ENCODE measurements around the gene ANKH.

Gene ANKH

DNA sequence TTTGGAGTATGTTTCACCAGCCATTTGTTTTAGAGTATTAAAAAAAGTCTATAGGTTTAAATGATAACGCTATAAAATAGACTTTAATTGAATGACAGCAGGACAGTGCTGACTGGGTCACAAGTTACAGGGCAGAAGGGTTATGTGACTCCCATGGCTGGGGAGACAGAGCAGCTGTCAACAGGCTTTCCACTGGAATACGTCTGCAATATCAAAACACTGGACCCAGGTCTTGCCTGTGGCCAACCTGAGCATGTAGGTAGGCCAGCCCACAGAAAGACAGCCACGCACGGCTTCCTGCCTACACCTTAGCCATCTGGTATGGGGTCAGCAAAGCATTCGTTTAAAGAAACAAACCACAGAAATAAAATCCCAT, 126.4 kb downstream of the ANKH start:
- Histone ChIP-seq H3K27ac (ENCODE audit: low read depth, low read length) (no peak overlapping the region), H3K23ac (ENCODE audit: low read length) (no peak overlapping the region), H3K18ac (ENCODE audit: low read length) (no peak overlapping the region), H3K4me2 (ENCODE audit: low read length) (no peak overlapping the region), H2BK120ac (ENCODE audit: low read depth, low read length) (no peak overlapping the region), H3K4me3 (ENCODE audit: low read length) (no peak overlapping the region), H2AK5ac (ENCODE audit: low read length) (no peak overlapping the region), H2BK15ac (replicated peaks; ENCODE audit: low read depth) (no peak overlapping the region), H2BK5ac (ENCODE audit: low read length) (no peak overlapping the region), H3K56ac (ENCODE audit: low read length) (no peak overlapping the region), H3K27me3 (ENCODE audit: insufficient read depth, low read length, poor library complexity) (no peaks in the 10 kb centered on the region), H3K4me1 (ENCODE audit: control insufficient read depth, low read depth, low read length) (no peaks in the 10 kb centered on the region), H3K9ac (ENCODE audit: low read length) (no peak overlapping the region), H3K79me2 (ENCODE audit: control insufficient read depth, insufficient read depth, low read length) (no peaks in the 10 kb centered on the region), H4K8ac (ENCODE audit: low read depth, low read length) (no peak overlapping the region), H3K79me1 (ENCODE audit: low read length) (no peaks in the 10 kb centered on the region), H4K5ac (ENCODE audit: low read length) (no peak overlapping the region), H3K36me3 (ENCODE audit: control insufficient read depth, insufficient read depth, low read length) (no peaks in the 10 kb centered on the region), H3K4ac (ENCODE audit: low read depth, low read length) (no peak overlapping the region)
- no peak for DNase-seq
- no CpG with 5 or more reads among the region's 5 CpGs for WGBS (ENCODE audit: extremely low coverage, insufficient coverage, low lambda C conversion rate)

DNA sequence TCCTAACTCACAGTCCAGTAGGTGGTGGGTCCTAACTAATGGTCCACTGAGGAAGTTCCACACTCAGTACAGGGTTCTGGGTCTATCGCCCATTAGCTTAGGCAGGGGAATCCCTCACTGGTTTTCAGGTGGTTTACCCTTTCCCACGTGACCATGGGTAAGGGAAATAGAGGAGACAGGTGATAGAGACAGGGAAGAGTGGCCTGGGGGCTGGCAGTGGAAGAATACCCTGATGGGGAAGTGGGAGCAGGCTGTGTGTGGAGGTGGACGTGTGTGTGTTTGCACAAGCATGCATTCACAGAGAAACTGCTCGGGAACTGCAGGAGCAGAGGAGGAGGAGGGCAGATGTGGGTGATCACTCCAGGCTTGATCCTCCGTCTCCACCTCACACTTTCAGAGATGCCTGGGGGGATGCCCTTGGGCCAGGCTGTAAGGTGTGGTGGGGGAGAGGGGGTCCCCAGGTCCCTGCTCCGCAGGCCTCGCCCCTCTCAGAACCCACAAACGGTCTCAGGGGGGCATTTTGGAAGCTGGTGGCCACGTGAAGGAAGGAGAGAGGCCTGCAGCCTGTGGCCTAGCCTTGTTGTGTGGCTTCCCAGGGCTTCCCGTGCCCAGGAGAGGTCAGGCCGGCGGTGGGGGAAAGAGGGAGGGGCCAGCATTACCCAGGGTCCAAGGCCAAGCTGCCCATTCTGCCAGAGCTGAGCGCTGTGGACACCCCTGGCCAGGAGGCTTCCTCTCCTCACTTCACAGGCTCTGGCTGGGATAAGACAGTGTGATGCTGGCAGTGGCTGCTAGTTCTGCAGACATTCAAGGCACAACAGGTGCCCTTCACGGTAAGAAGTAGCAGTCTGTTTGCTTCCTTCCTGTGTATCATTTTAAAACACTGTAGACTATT, 127.0 kb downstream of the ANKH start:
- Histone ChIP-seq H3K4ac (ENCODE audit: low read depth, low read length) (no peak overlapping the region), H2BK5ac (ENCODE audit: low read length) (no peak overlapping the region), H3K18ac (ENCODE audit: low read length) (no peak overlapping the region), H3K36me3 (ENCODE audit: control insufficient read depth, insufficient read depth, low read length) (no peaks in the 10 kb centered on the region), H3K27ac (ENCODE audit: low read depth, low read length) (no peak overlapping the region), H4K5ac (ENCODE audit: low read length) (no peak overlapping the region), H4K8ac (ENCODE audit: low read depth, low read length) (no peak overlapping the region), H3K4me1 (ENCODE audit: control insufficient read depth, low read depth, low read length) (no peaks in the 10 kb centered on the region), H3K4me2 (ENCODE audit: low read length) (no peak overlapping the region), H3K27me3 (ENCODE audit: insufficient read depth, low read length, poor library complexity) (no peaks in the 10 kb centered on the region), H2AK5ac (ENCODE audit: low read length) (no peak overlapping the region), H3K56ac (ENCODE audit: low read length) (no peak overlapping the region), H3K9ac (ENCODE audit: low read length) (no peak overlapping the region), H3K4me3 (ENCODE audit: low read length) (no peak overlapping the region), H2BK15ac (replicated peaks; ENCODE audit: low read depth) (no peak overlapping the region), H3K79me2 (ENCODE audit: control insufficient read depth, insufficient read depth, low read length) (no peaks in the 10 kb centered on the region), H2BK120ac (ENCODE audit: low read depth, low read length) (no peak overlapping the region), H3K23ac (ENCODE audit: low read length) (no peak overlapping the region), H3K79me1 (ENCODE audit: low read length) (no peaks in the 10 kb centered on the region)
- no peak for DNase-seq
- no CpG with 5 or more reads among the region's 14 CpGs for WGBS (ENCODE audit: extremely low coverage, insufficient coverage, low lambda C conversion rate)

DNA sequence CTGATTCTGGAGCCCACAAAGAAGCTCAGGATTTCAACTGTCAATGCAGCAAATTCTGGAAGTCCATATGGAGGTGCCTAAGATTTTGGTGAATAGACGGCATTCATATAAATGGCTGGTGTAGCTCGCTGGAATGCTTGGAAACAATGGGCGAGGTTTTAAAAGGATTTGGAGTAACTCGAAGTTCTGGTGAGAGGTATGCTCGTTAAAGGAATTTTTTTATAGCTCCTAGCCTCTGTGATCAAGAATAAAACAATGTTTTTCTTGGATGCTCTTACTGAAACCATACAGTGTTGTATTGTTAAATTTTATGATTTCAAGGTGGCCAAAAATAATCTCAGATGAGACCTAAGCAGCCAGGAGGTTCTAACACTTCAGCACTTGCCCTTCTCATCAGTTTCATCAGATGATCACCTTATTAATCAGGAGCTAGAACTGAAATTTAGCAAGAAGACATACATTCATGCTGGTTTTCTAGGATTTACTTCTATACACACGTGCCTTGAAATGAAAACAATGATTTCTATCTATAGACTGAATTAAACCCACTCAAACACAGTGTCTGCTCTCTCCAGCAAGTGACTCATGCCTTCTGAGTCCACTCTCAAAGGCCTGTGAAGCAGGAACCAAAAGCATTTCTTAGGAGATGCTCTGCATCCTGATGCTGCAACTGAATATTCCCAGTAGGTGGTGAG, 127.8 kb downstream of the ANKH start:
- H3K27me3 ChIP-seq (ENCODE audit: insufficient read depth, low read length, poor library complexity) = no peaks in the 10 kb centered on the region
- no CpG with 5 or more reads among the region's 6 CpGs for WGBS (ENCODE audit: extremely low coverage, insufficient coverage, low lambda C conversion rate)
- H3K4me2 ChIP-seq (ENCODE audit: low read length) = no peak overlapping the region
- H3K9ac ChIP-seq (ENCODE audit: low read length) = no peak overlapping the region
- H3K36me3 ChIP-seq (ENCODE audit: control insufficient read depth, insufficient read depth, low read length) = no peaks in the 10 kb centered on the region
- H3K4me3 ChIP-seq (ENCODE audit: low read length) = no peak overlapping the region
- no peak overlapping the region for H2BK15ac ChIP-seq (replicated peaks; ENCODE audit: low read depth)
- H3K79me1 ChIP-seq (ENCODE audit: low read length) = no peaks in the 10 kb centered on the region
- no peak overlapping the region for H3K23ac ChIP-seq (ENCODE audit: low read length)
- H3K18ac ChIP-seq (ENCODE audit: low read length) = no peak overlapping the region
- no peak overlapping the region for H2BK5ac ChIP-seq (ENCODE audit: low read length)
- H4K8ac ChIP-seq (ENCODE audit: low read depth, low read length) = no peak overlapping the region
- H3K56ac ChIP-seq (ENCODE audit: low read length) = no peak overlapping the region
- H4K5ac ChIP-seq (ENCODE audit: low read length) = no peak overlapping the region
- H3K79me2 ChIP-seq (ENCODE audit: control insufficient read depth, insufficient read depth, low read length) = no peaks in the 10 kb centered on the region
- H3K4ac ChIP-seq (ENCODE audit: low read depth, low read length) = no peak overlapping the region
- no peak overlapping the region for H2BK120ac ChIP-seq (ENCODE audit: low read depth, low read length)
- DNase-seq = no peak
- no peak overlapping the region for H2AK5ac ChIP-seq (ENCODE audit: low read length)
- no peak overlapping the region for H3K27ac ChIP-seq (ENCODE audit: low read depth, low read length)
- H3K4me1 ChIP-seq (ENCODE audit: control insufficient read depth, low read depth, low read length) = no peaks in the 10 kb centered on the region

DNA sequence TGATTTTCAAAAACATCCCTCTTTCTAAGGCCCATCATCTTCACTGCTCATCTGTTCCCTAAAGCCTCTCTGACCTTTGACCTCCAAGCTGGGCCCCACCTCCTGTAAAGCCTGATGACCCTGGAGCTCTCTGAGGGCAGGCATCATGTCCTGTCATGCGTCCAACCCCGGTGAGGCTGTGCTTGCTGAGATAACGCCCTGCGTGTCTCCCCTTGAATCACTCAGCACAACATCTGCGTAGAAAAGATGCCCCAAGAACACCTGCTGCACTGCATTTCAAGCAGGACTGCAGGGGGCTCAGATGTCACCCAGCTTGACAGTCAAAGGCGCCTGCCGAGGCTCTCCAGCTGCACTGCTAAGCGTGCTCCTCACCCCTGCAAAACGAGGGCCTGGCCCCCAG, 129.1 kb downstream of the ANKH start:
- Histone ChIP-seq H3K79me1 (ENCODE audit: low read length) (no peaks in the 10 kb centered on the region), H3K56ac (ENCODE audit: low read length) (no peak overlapping the region), H3K23ac (ENCODE audit: low read length) (no peak overlapping the region), H3K4me3 (ENCODE audit: low read length) (no peak overlapping the region), H3K4ac (ENCODE audit: low read depth, low read length) (no peak overlapping the region), H3K18ac (ENCODE audit: low read length) (no peak overlapping the region), H3K36me3 (ENCODE audit: control insufficient read depth, insufficient read depth, low read length) (no peaks in the 10 kb centered on the region), H3K27ac (ENCODE audit: low read depth, low read length) (no peak overlapping the region), H4K5ac (ENCODE audit: low read length) (no peak overlapping the region), H3K4me1 (ENCODE audit: control insufficient read depth, low read depth, low read length) (no peaks in the 10 kb centered on the region), H3K9ac (ENCODE audit: low read length) (no peak overlapping the region), H2BK120ac (ENCODE audit: low read depth, low read length) (no peak overlapping the region), H3K27me3 (ENCODE audit: insufficient read depth, low read length, poor library complexity) (no peaks in the 10 kb centered on the region), H4K8ac (ENCODE audit: low read depth, low read length) (no peak overlapping the region), H3K4me2 (ENCODE audit: low read length) (no peak overlapping the region), H2AK5ac (ENCODE audit: low read length) (no peak overlapping the region), H2BK5ac (ENCODE audit: low read length) (no peak overlapping the region), H2BK15ac (replicated peaks; ENCODE audit: low read depth) (no peak overlapping the region), H3K79me2 (ENCODE audit: control insufficient read depth, insufficient read depth, low read length) (no peaks in the 10 kb centered on the region)
- DNase-seq = no peak
- no CpG with 5 or more reads among the region's 9 CpGs for WGBS (ENCODE audit: extremely low coverage, insufficient coverage, low lambda C conversion rate)

DNA sequence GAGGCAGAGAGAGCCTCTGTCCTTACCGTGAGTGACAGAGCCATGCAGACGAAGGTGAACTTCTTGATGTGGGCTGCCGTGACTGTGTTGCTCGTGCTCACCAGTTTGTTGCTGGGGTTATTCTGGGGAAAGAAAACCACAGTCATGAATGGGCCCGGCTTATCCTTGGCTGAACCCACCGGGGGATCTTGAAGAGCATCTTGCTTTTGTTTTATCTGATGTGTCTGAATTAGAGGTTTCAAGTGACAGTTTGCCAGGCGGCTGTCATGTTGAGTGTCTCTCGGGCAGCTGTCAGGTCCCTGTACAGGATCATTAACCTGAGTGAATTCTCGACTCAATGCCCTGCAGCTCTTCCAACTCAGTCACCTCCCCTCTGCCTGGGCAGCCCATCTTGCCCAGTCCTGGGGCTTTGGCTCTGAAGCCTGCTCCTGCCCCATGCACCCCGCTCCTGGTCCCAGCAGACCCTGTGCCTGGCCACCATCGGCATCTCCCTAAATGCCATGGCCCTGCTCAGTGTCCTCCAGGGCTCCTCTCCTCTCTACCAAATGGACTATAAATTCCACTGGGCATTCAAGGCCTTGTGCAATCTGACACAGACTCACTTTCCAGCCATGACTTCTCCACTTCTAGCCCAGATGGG, 129.7 kb downstream of the ANKH start:
- Histone ChIP-seq H3K79me1 (ENCODE audit: low read length) (no peaks in the 10 kb centered on the region), H4K5ac (ENCODE audit: low read length) (no peak overlapping the region), H3K56ac (ENCODE audit: low read length) (no peak overlapping the region), H4K8ac (ENCODE audit: low read depth, low read length) (no peak overlapping the region), H3K4me1 (ENCODE audit: control insufficient read depth, low read depth, low read length) (no peaks in the 10 kb centered on the region), H2BK15ac (replicated peaks; ENCODE audit: low read depth) (no peak overlapping the region), H3K4ac (ENCODE audit: low read depth, low read length) (no peak overlapping the region), H2AK5ac (ENCODE audit: low read length) (no peak overlapping the region), H3K4me3 (ENCODE audit: low read length) (no peak overlapping the region), H2BK120ac (ENCODE audit: low read depth, low read length) (no peak overlapping the region), H3K27ac (ENCODE audit: low read depth, low read length) (no peak overlapping the region), H3K79me2 (ENCODE audit: control insufficient read depth, insufficient read depth, low read length) (no peaks in the 10 kb centered on the region), H3K36me3 (ENCODE audit: control insufficient read depth, insufficient read depth, low read length) (no peaks in the 10 kb centered on the region), H3K27me3 (ENCODE audit: insufficient read depth, low read length, poor library complexity) (no peaks in the 10 kb centered on the region), H3K9ac (ENCODE audit: low read length) (no peak overlapping the region), H3K23ac (ENCODE audit: low read length) (no peak overlapping the region), H3K18ac (ENCODE audit: low read length) (no peak overlapping the region), H3K4me2 (ENCODE audit: low read length) (no peak overlapping the region), H2BK5ac (ENCODE audit: low read length) (no peak overlapping the region)
- DNase-seq = no peak
- WGBS (ENCODE audit: extremely low coverage, insufficient coverage, low lambda C conversion rate) = no CpG with 5 or more reads among the region's 11 CpGs
